ENCODE measurements around the gene BAZ2A.
A peak's percentile ranks its signal among the peaks of the same experiment; 100 is the strongest.

BAZ2A gene
- 171 to 258 (median 176) reads per million in 3 donors for total RNA-seq

GRCh38 chr12:56630180-56630632 lies at the start of gene BAZ2A:
Gene BAZ2A, minus strand, starts transcription at chr12:56630326. Its CDS starts 12,796 bp downstream, at chr12:56617530.
- H3K36me3 ChIP-seq (ENCODE audit: control insufficient read depth, insufficient read depth, low read length): peaks cover 4% of the 10 kb centered on the region
- no peaks in the 10 kb centered on the region for H3K27me3 ChIP-seq (replicated peaks; ENCODE audit: control insufficient read depth, insufficient read depth, low read length, poor library complexity, severe bottlenecking)
- peak within 1 kb of the TSS; percentile 100 for H3K4me3 ChIP-seq (ENCODE audit: insufficient read depth, low read depth, low read length, poor library complexity, severe bottlenecking)
- peak; percentile 62 to 68 (median 67) for DNase-seq
- peaks cover 46% of the 10 kb centered on the region for H3K4me1 ChIP-seq (ENCODE audit: control insufficient read depth, insufficient read depth, low read length, poor library complexity, severe bottlenecking)
- peak within 1 kb of the TSS; percentile 98 for H3K27ac ChIP-seq (ENCODE audit: insufficient read depth, low read length, poor library complexity, severe bottlenecking)
- no peaks in the 10 kb centered on the region for H3K9me3 ChIP-seq (ENCODE audit: control insufficient read depth, low read length)

GRCh38 chr12:56678852-56679251 lies 48.7 kb upstream of the BAZ2A start:
- Histone ChIP-seq H3K36me3 (ENCODE audit: control insufficient read depth, insufficient read depth, low read length) (no peaks in the 10 kb centered on the region), H3K27me3 (replicated peaks; ENCODE audit: control insufficient read depth, insufficient read depth, low read length, poor library complexity, severe bottlenecking) (no peaks in the 10 kb centered on the region), H3K4me3 (ENCODE audit: insufficient read depth, low read depth, low read length, poor library complexity, severe bottlenecking) (no peak overlapping the region), H3K9me3 (ENCODE audit: control insufficient read depth, low read length) (no peaks in the 10 kb centered on the region), H3K4me1 (ENCODE audit: control insufficient read depth, insufficient read depth, low read length, poor library complexity, severe bottlenecking) (peaks cover 36% of the 10 kb centered on the region), H3K27ac (ENCODE audit: insufficient read depth, low read length, poor library complexity, severe bottlenecking) (peak overlapping the region; percentile 25)
- DNase-seq: no peak

GRCh38 chr12:56677680-56678079 lies 47.6 kb upstream of the BAZ2A start:
- H3K9me3 ChIP-seq (ENCODE audit: control insufficient read depth, low read length): no peaks in the 10 kb centered on the region
- peaks cover 3% of the 10 kb centered on the region for H3K36me3 ChIP-seq (ENCODE audit: control insufficient read depth, insufficient read depth, low read length)
- H3K27me3 ChIP-seq (replicated peaks; ENCODE audit: control insufficient read depth, insufficient read depth, low read length, poor library complexity, severe bottlenecking): no peaks in the 10 kb centered on the region
- no peak overlapping the region for H3K27ac ChIP-seq (ENCODE audit: insufficient read depth, low read length, poor library complexity, severe bottlenecking)
- no peak overlapping the region for H3K4me3 ChIP-seq (ENCODE audit: insufficient read depth, low read depth, low read length, poor library complexity, severe bottlenecking)
- peaks cover 35% of the 10 kb centered on the region for H3K4me1 ChIP-seq (ENCODE audit: control insufficient read depth, insufficient read depth, low read length, poor library complexity, severe bottlenecking)
- DNase-seq: no peak

GRCh38 chr12:56676851-56677580 lies 46.9 kb upstream of the BAZ2A start:
- Histone ChIP-seq H3K36me3 (ENCODE audit: control insufficient read depth, insufficient read depth, low read length) (peaks cover 9% of the 10 kb centered on the region), H3K4me1 (ENCODE audit: control insufficient read depth, insufficient read depth, low read length, poor library complexity, severe bottlenecking) (peaks cover 29% of the 10 kb centered on the region), H3K27ac (ENCODE audit: insufficient read depth, low read length, poor library complexity, severe bottlenecking) (no peak overlapping the region), H3K27me3 (replicated peaks; ENCODE audit: control insufficient read depth, insufficient read depth, low read length, poor library complexity, severe bottlenecking) (no peaks in the 10 kb centered on the region), H3K9me3 (ENCODE audit: control insufficient read depth, low read length) (no peaks in the 10 kb centered on the region), H3K4me3 (ENCODE audit: insufficient read depth, low read depth, low read length, poor library complexity, severe bottlenecking) (no peak overlapping the region)
- no peak for DNase-seq

- Histone ChIP-seq H3K36me3 (ENCODE audit: control insufficient read depth, insufficient read depth, low read length) (peaks cover 54% of the 10 kb centered on the region), H3K4me1 (ENCODE audit: control insufficient read depth, insufficient read depth, low read length, poor library complexity, severe bottlenecking) (peaks cover 12% of the 10 kb centered on the region), H3K4me3 (ENCODE audit: insufficient read depth, low read depth, low read length, poor library complexity, severe bottlenecking) (no peak overlapping the region), H3K27me3 (replicated peaks; ENCODE audit: control insufficient read depth, insufficient read depth, low read length, poor library complexity, severe bottlenecking) (no peaks in the 10 kb centered on the region), H3K9me3 (ENCODE audit: control insufficient read depth, low read length) (no peaks in the 10 kb centered on the region), H3K27ac (ENCODE audit: insufficient read depth, low read length, poor library complexity, severe bottlenecking) (no peak overlapping the region)
- DNase-seq: no peak
Observed at GRCh38 chr12:56671608-56672007, 41.5 kb upstream of the BAZ2A start.

GRCh38 chr12:56670836-56671235 lies 40.7 kb upstream of the BAZ2A start:
- peaks cover 12% of the 10 kb centered on the region for H3K4me1 ChIP-seq (ENCODE audit: control insufficient read depth, insufficient read depth, low read length, poor library complexity, severe bottlenecking)
- no peak overlapping the region for H3K27ac ChIP-seq (ENCODE audit: insufficient read depth, low read length, poor library complexity, severe bottlenecking)
- H3K9me3 ChIP-seq (ENCODE audit: control insufficient read depth, low read length): no peaks in the 10 kb centered on the region
- no peaks in the 10 kb centered on the region for H3K27me3 ChIP-seq (replicated peaks; ENCODE audit: control insufficient read depth, insufficient read depth, low read length, poor library complexity, severe bottlenecking)
- no peak for DNase-seq
- no peak overlapping the region for H3K4me3 ChIP-seq (ENCODE audit: insufficient read depth, low read depth, low read length, poor library complexity, severe bottlenecking)
- peaks cover 60% of the 10 kb centered on the region for H3K36me3 ChIP-seq (ENCODE audit: control insufficient read depth, insufficient read depth, low read length)

- Histone ChIP-seq H3K9me3 (ENCODE audit: control insufficient read depth, low read length) (no peaks in the 10 kb centered on the region), H3K27ac (ENCODE audit: insufficient read depth, low read length, poor library complexity, severe bottlenecking) (no peak overlapping the region), H3K4me1 (ENCODE audit: control insufficient read depth, insufficient read depth, low read length, poor library complexity, severe bottlenecking) (peaks cover 1% of the 10 kb centered on the region), H3K36me3 (ENCODE audit: control insufficient read depth, insufficient read depth, low read length) (peaks cover 81% of the 10 kb centered on the region), H3K4me3 (ENCODE audit: insufficient read depth, low read depth, low read length, poor library complexity, severe bottlenecking) (no peak overlapping the region), H3K27me3 (replicated peaks; ENCODE audit: control insufficient read depth, insufficient read depth, low read length, poor library complexity, severe bottlenecking) (no peaks in the 10 kb centered on the region)
- DNase-seq: no peak
Observed at GRCh38 chr12:56668197-56668457, 38.0 kb upstream of the BAZ2A start.

GRCh38 chr12:56661979-56662638 lies 32.0 kb upstream of the BAZ2A start:
- H3K27me3 ChIP-seq (replicated peaks; ENCODE audit: control insufficient read depth, insufficient read depth, low read length, poor library complexity, severe bottlenecking): no peaks in the 10 kb centered on the region
- DNase-seq: no peak
- H3K9me3 ChIP-seq (ENCODE audit: control insufficient read depth, low read length): no peaks in the 10 kb centered on the region
- no peak overlapping the region for H3K27ac ChIP-seq (ENCODE audit: insufficient read depth, low read length, poor library complexity, severe bottlenecking)
- no peak overlapping the region for H3K4me3 ChIP-seq (ENCODE audit: insufficient read depth, low read depth, low read length, poor library complexity, severe bottlenecking)
- no peaks in the 10 kb centered on the region for H3K4me1 ChIP-seq (ENCODE audit: control insufficient read depth, insufficient read depth, low read length, poor library complexity, severe bottlenecking)
- peaks cover 35% of the 10 kb centered on the region for H3K36me3 ChIP-seq (ENCODE audit: control insufficient read depth, insufficient read depth, low read length)

- H3K36me3 ChIP-seq (ENCODE audit: control insufficient read depth, insufficient read depth, low read length): peaks cover 29% of the 10 kb centered on the region
- H3K27ac ChIP-seq (ENCODE audit: insufficient read depth, low read length, poor library complexity, severe bottlenecking): no peak overlapping the region
- H3K27me3 ChIP-seq (replicated peaks; ENCODE audit: control insufficient read depth, insufficient read depth, low read length, poor library complexity, severe bottlenecking): no peaks in the 10 kb centered on the region
- no peaks in the 10 kb centered on the region for H3K9me3 ChIP-seq (ENCODE audit: control insufficient read depth, low read length)
- H3K4me1 ChIP-seq (ENCODE audit: control insufficient read depth, insufficient read depth, low read length, poor library complexity, severe bottlenecking): no peaks in the 10 kb centered on the region
- no peak overlapping the region for H3K4me3 ChIP-seq (ENCODE audit: insufficient read depth, low read depth, low read length, poor library complexity, severe bottlenecking)
- no peak for DNase-seq
Observed at GRCh38 chr12:56661560-56661959, 31.4 kb upstream of the BAZ2A start.

- Histone ChIP-seq H3K27ac (ENCODE audit: insufficient read depth, low read length, poor library complexity, severe bottlenecking) (no peak overlapping the region), H3K36me3 (ENCODE audit: control insufficient read depth, insufficient read depth, low read length) (peaks cover 9% of the 10 kb centered on the region), H3K27me3 (replicated peaks; ENCODE audit: control insufficient read depth, insufficient read depth, low read length, poor library complexity, severe bottlenecking) (no peaks in the 10 kb centered on the region), H3K9me3 (ENCODE audit: control insufficient read depth, low read length) (no peaks in the 10 kb centered on the region), H3K4me3 (ENCODE audit: insufficient read depth, low read depth, low read length, poor library complexity, severe bottlenecking) (no peak overlapping the region), H3K4me1 (ENCODE audit: control insufficient read depth, insufficient read depth, low read length, poor library complexity, severe bottlenecking) (no peaks in the 10 kb centered on the region)
- DNase-seq: no peak
Observed at GRCh38 chr12:56658921-56659320, 28.8 kb upstream of the BAZ2A start.

Data from effector memory CD4-positive, alpha-beta T cell (primary cell).